ENCODE data around the gene NUP93. TPM values are rescaled to one million over a fixed set of nuclear protein-coding genes. Genes with fewer than 3 reads are reported as not detected.
A peak's percentile ranks its signal among the peaks of the same experiment; 100 is the strongest.

Gene NUP93
- total and polyA plus RNA-seq, 10 donors = 29.2 to 102 (median 56.6) TPM

GRCh38 chr16:56708525-56709442 is 21.1 kb upstream of the NUP93 start:
- peak overlapping the region in 6 of 8 donors; percentile 19 to 78 (median 66) for H3K27ac ChIP-seq
- no peaks in the 10 kb centered on the region for H3K9me3 ChIP-seq
- no peaks in the 10 kb centered on the region for H3K36me3 ChIP-seq
- H3K4me1 ChIP-seq = peaks cover 0 to 28% (median 8%) of the 10 kb centered on the region in 6 donors
- TF ChIP-seq POLR2A (IDR thresholded peaks at IDR 0.05) = no peak
- TF ChIP-seq CTCF (IDR thresholded peaks at IDR 0.05 in 8 of 11, conservative IDR thresholded peaks at IDR 0.05 in 3 of 11) = no peak
- TF ChIP-seq POLR2AphosphoS5 (IDR thresholded peaks at IDR 0.05) = no peak
- intact Hi-C loops (cut with DNase I; ENCODE audit: low total_unique reads) = no loop called here
- no peak for DNase-seq
- H3K4me3 ChIP-seq = peak overlapping the region in 5 of 8 donors; percentile 8 to 52 (median 27)
- WGBS, 5 donors = 56 to 70% (median 61%) methylated on average over 13 of the region's 13 CpGs
- no peaks in the 10 kb centered on the region for H3K27me3 ChIP-seq (replicated peaks in 1 of 7)

GRCh38 chr16:56709443-56710040 is 20.4 kb upstream of the NUP93 start:
- H3K9me3 ChIP-seq = no peaks in the 10 kb centered on the region
- H3K4me3 ChIP-seq = peak overlapping the region in 4 of 8 donors; percentile 8 to 52 (median 28)
- intact Hi-C loops (cut with DNase I; ENCODE audit: low total_unique reads) = no loop called here
- no peaks in the 10 kb centered on the region for H3K36me3 ChIP-seq
- peaks cover 0 to 28% (median 8%) of the 10 kb centered on the region in 6 donors for H3K4me1 ChIP-seq
- WGBS, 5 donors = 82 to 86% (median 86%) methylated on average over 4 of the region's 4 CpGs
- no peak for TF ChIP-seq CTCF (IDR thresholded peaks at IDR 0.05 in 8 of 11, conservative IDR thresholded peaks at IDR 0.05 in 3 of 11)
- TF ChIP-seq POLR2AphosphoS5 (IDR thresholded peaks at IDR 0.05) = no peak
- no peak for TF ChIP-seq POLR2A (IDR thresholded peaks at IDR 0.05)
- H3K27me3 ChIP-seq (replicated peaks in 1 of 7) = no peaks in the 10 kb centered on the region
- DNase-seq = no peak
- peak overlapping the region in 6 of 8 donors; percentile 19 to 78 (median 66) for H3K27ac ChIP-seq

- intact Hi-C loops (cut with DNase I; ENCODE audit: low total_unique reads) = no loop called here
- peak overlapping the region in 2 of 8 donors; percentile 27 to 52 for H3K4me3 ChIP-seq
Measured at GRCh38 chr16:56710181-56710737, 19.7 kb upstream of the NUP93 start.

More at GRCh38 chr16:56710181-56710737, 19.7 kb upstream of the NUP93 start:
- no peak for DNase-seq
- 68 to 86% (median 80%) methylated on average over 3 of the region's 3 CpGs for WGBS, 5 donors
- H3K4me1 ChIP-seq = peaks cover 0 to 28% (median 8%) of the 10 kb centered on the region in 6 donors
- H3K36me3 ChIP-seq = no peaks in the 10 kb centered on the region
- no peaks in the 10 kb centered on the region for H3K27me3 ChIP-seq (replicated peaks in 1 of 7)
- peak overlapping the region in 3 of 8 donors; percentile 70 to 78 (median 71) for H3K27ac ChIP-seq
- TF ChIP-seq POLR2AphosphoS5 (IDR thresholded peaks at IDR 0.05) = no peak
- no peak for TF ChIP-seq CTCF (IDR thresholded peaks at IDR 0.05 in 8 of 11, conservative IDR thresholded peaks at IDR 0.05 in 3 of 11)
- no peak for TF ChIP-seq POLR2A (IDR thresholded peaks at IDR 0.05)
- H3K9me3 ChIP-seq = no peaks in the 10 kb centered on the region

Data from spleen (tissue), 11 donors.